Right ventricle myocardium inferior (tissue), 1 donor: ENCODE results near the gene IL18RAP. TPM values are rescaled to one million over a fixed set of nuclear protein-coding genes. Genes with fewer than 3 reads are reported as not detected.

Source experiments
- ATAC-seq: fragments of 200-7000 bp; cut with Tn5 transposase; one replicate; pipeline ENCODE4 v1.9.1; 2020; ENCODE audit warnings: mild to moderate bottlenecking, moderate library complexity
- DNase-seq: peaks from one replicate; pipeline ENCODE4 v3.0.0; 2021; ENCODE audit errors: missing footprints
- intact Hi-C: fragments of 100-400 bp; cut with DNase I; formaldehyde crosslinking; loops from one replicate; pipeline ENCODE4 v1.11.0; 2022
- microRNA-seq: library from miRNA; unstranded; fragments of <30 nt; microRNA quantifications from one replicate; pipeline ENCODE4 v1.2.0, GENCODE V29; 2020
- total RNA-seq: library from RNA; stranded (reverse); fragmentation: NEBNext Ultra II Directional; extraction: Animal tissue kit (Norgen Biotek cat#: 25700); gene quantifications from one replicate; pipeline ENCODE4 v1.2.1, GENCODE V29; 2021
- donor health status: DM: no; HTN: yes; CAD: no; lungs with severe emphysema.

IL18RAP gene
- total RNA-seq, 1 donor from 2014 or later, result 0.30 TPM

- ATAC-seq, result no peak
Observed at GRCh38 chr2:102484310-102485061, 61.5 kb downstream of the IL18RAP start.

GRCh38 chr2:102485147-102485785, 62.3 kb downstream of the IL18RAP start:
- no peak for ATAC-seq
- intact Hi-C loops, result loop anchor here (10.0 kb wide), 1 partner anchor 110 kb away; no protein-coding TSS in a partner anchor
- DNase-seq, result no peak

More at GRCh38 chr2:102484310-102485061, 61.5 kb downstream of the IL18RAP start:
- intact Hi-C loops, result loop anchor here (10.0 kb wide), 1 partner anchor 110 kb away; no protein-coding TSS in a partner anchor
- DNase-seq, result no peak

GRCh38 chr2:102486941-102487702, 64.2 kb downstream of the IL18RAP start:
- intact Hi-C loops, result loop anchor here (10.0 kb wide), 1 partner anchor 108 kb away; no protein-coding TSS in a partner anchor
- no peak for DNase-seq
- ATAC-seq, result no peak

- ATAC-seq (no peak), DNase-seq (no peak)
- intact Hi-C loops, result loop anchor here (10.0 kb wide), 1 partner anchor 107 kb away; no protein-coding TSS in a partner anchor
Observed at GRCh38 chr2:102487761-102488462, 65.0 kb downstream of the IL18RAP start.

- no peak for ATAC-seq
- intact Hi-C loops, result loop anchor here (10.0 kb wide), 1 partner anchor 105 kb away; no protein-coding TSS in a partner anchor
- DNase-seq, result no peak
Observed at GRCh38 chr2:102489646-102490045, 66.7 kb downstream of the IL18RAP start.

GRCh38 chr2:102492006-102492405, 69.0 kb downstream of the IL18RAP start:
- intact Hi-C loops, result no loop called here
- ATAC-seq (no peak), DNase-seq (no peak)

GRCh38 chr2:102494570-102494969, 71.6 kb downstream of the IL18RAP start:
- DNase-seq (no peak), ATAC-seq (no peak)
- intact Hi-C loops, result no loop called here

GRCh38 chr2:102498414-102498813, 75.5 kb downstream of the IL18RAP start:
- no peak for ATAC-seq
- intact Hi-C loops, result no loop called here
- DNase-seq, result no peak

- ATAC-seq, result no peak
- intact Hi-C loops, result no loop called here
Observed at GRCh38 chr2:102499558-102499957, 76.6 kb downstream of the IL18RAP start.

More at GRCh38 chr2:102499558-102499957, 76.6 kb downstream of the IL18RAP start:
- no peak for DNase-seq

Small RNAs within 50 kb of the gene (microRNA-seq; reads per million reads assigned to microRNA genes)
- gene MIR4772, result not detected

Other genes starting within 250 kb of the IL18RAP start
- not detected for gene IL1RL2, start 236.1 kb upstream of the IL18RAP start, total RNA-seq
- 1.7 TPM for gene IL1RL1, start 111.6 kb upstream of the IL18RAP start, total RNA-seq
- gene IL18R1, start 67.4 kb upstream of the IL18RAP start, total RNA-seq, result 1.0 TPM
- gene SLC9A4, start 50.1 kb downstream of the IL18RAP start, total RNA-seq, result not detected
- 0.14 TPM for gene SLC9A2, start 196.4 kb downstream of the IL18RAP start, total RNA-seq